K562 (cell line): Measurements from ENCODE around the gene RAVER2. TPM values are rescaled to one million over a fixed set of nuclear protein-coding genes. Genes with fewer than 3 reads are reported as not detected.

Experiments used
- ATAC-seq: fragments of 200-7000 bp; cut with Tn5 transposase; 3 replicates; pipeline ENCODE4 v1.9.1; 2020; ENCODE audit warnings: moderate library complexity
- BruUV-seq: library from RNA; stranded (reverse); fragments of 400-500 nt; replicated peaks from 2 replicates; lab custom pipeline; 2021; lab: Mats Ljungman, UMichigan
- CTCF ChIA-PET: fragments of 300-600 bp; formaldehyde crosslinking; extraction: SDS; loops from one replicate; lab custom pipeline; 2021; ENCODE audit warnings: low intra/inter-chr PET ratio; lab: Yijun Ruan, JAX
- POLR2A ChIA-PET: fragments of 300-600, 350-650 bp; sonication (Branson Sonifier 250); formaldehyde crosslinking; extraction: SDS; loops from one replicate; lab custom pipeline; 2021; ENCODE audit warnings: antibody characterized with exemption, inconsistent platforms; lab: Yijun Ruan, JAX
- DNase-seq, 4 experiments: peaks; one replicate each; pipeline versions ENCODE4 v3.0.0 to v3.0.0-alpha.2; 2011 to 2018; ENCODE audit warnings: low spot score in 3 of 4, mixed read lengths in 3 of 4; ENCODE audit errors: extremely low read depth in 1 of 4
- FAIRE-seq: peaks from 2 replicates; lab custom pipeline; 2011; peaks lifted over from hg19 to GRCh38; lab: Jason Lieb, UNC
- H2AFZ ChIP-seq: 2 replicates; pipeline ENCODE4 v1.6.0; 2011; ENCODE audit warnings: low read depth, low read length, control low read depth, inconsistent platforms
- H3K27ac ChIP-seq: fragments of 200-600 bp; 3 replicates; pipeline ENCODE4 v1.8.0; 2011; ENCODE audit warnings: low read depth, mild to moderate bottlenecking, control low read depth, inconsistent platforms, low read length, moderate library complexity, mixed read lengths; ENCODE audit errors: extremely low read depth
- H3K27me3 ChIP-seq, 2 experiments: fragments of 300-600 bp in 1 of 2; 2 replicates in 1 of 2; 3 replicates in 1 of 2; pipeline versions ENCODE4 v1.6.0 to v1.8.0; 2011; ENCODE audit warnings: inconsistent platforms in 2 of 2, low read length in 2 of 2, mild to moderate bottlenecking in 1 of 2, mixed read lengths in 1 of 2, moderate library complexity in 1 of 2; ENCODE audit not compliant: control insufficient read depth in 2 of 2, insufficient read depth in 2 of 2
- H3K36me3 ChIP-seq: fragments of 300-600 bp; 3 replicates; pipeline ENCODE4 v1.8.0; 2011; ENCODE audit warnings: mild to moderate bottlenecking, low read length, inconsistent platforms; ENCODE audit not compliant: control insufficient read depth, insufficient read depth
- H3K4me1 ChIP-seq, 2 experiments: fragments of 200-600 bp in 1 of 2; replicated peaks in 1 of 2; 2 replicates in 1 of 2; 3 replicates in 1 of 2; pipeline versions ENCODE4 v1.5.1 to v1.8.0; 2011; ENCODE audit warnings: inconsistent platforms in 2 of 2, low read length in 2 of 2, mild to moderate bottlenecking in 1 of 2, mixed read lengths in 1 of 2, moderate library complexity in 1 of 2; ENCODE audit not compliant: control insufficient read depth in 2 of 2, insufficient read depth in 2 of 2
- H3K4me2 ChIP-seq: 2 replicates; pipeline ENCODE4 v1.6.1; 2011; ENCODE audit warnings: low read length, control low read depth, inconsistent platforms, mixed read lengths; ENCODE audit not compliant: insufficient read depth
- H3K4me3 ChIP-seq: fragments of 200-600 bp; sonication (generic), shearing (Covaris generic); 2 replicates; pipeline ENCODE4 v1.5.1; 2016; ENCODE audit warnings: control low read depth, inconsistent platforms
- H3K79me2 ChIP-seq: fragments of 200-600 bp; 3 replicates; pipeline ENCODE4 v1.8.0; 2011; ENCODE audit warnings: low read length, inconsistent platforms; ENCODE audit not compliant: control insufficient read depth, insufficient read depth
- H3K9ac ChIP-seq, 2 experiments: 2 replicates each; pipeline versions ENCODE4 v1.6.0 to v1.6.1; 2011; ENCODE audit warnings: low read depth in 2 of 2, low read length in 2 of 2, control low read depth in 1 of 2, inconsistent platforms in 1 of 2, mild to moderate bottlenecking in 1 of 2, mixed read lengths in 1 of 2; ENCODE audit not compliant: insufficient read depth in 1 of 2
- H3K9me1 ChIP-seq: one replicate; pipeline ENCODE4 v1.6.0; 2011; ENCODE audit warnings: inconsistent platforms, mild to moderate bottlenecking, low read length, moderate library complexity; ENCODE audit not compliant: control insufficient read depth, insufficient read depth
- H3K9me3 ChIP-seq: replicated peaks from 2 replicates; pipeline ENCODE4 v1.5.1; 2011; ENCODE audit warnings: low read depth, low read length, inconsistent platforms; ENCODE audit not compliant: control insufficient read depth, insufficient read depth
- H4K20me1 ChIP-seq: replicated peaks from 2 replicates; pipeline ENCODE4 v1.6.1; 2011; ENCODE audit warnings: low read length, inconsistent platforms, mixed read lengths; ENCODE audit not compliant: control insufficient read depth, insufficient read depth
- CBX1 ChIP-seq: sonication (generic); IDR thresholded peaks from 2 replicates; pipeline ENCODE4 v1.6.1; 2016; ENCODE audit warnings: antibody characterized with exemption, low read depth, mild to moderate bottlenecking
- E2F4 ChIP-seq: sonication (generic); formaldehyde crosslinking; IDR thresholded peaks from 2 replicates; pipeline ENCODE4 v1.8.0; 2022; ENCODE audit warnings: mild to moderate bottlenecking, low read depth, missing genetic modification reagents
- FOXM1 ChIP-seq, 2 experiments: fragments of 450-650 bp in 1 of 2; sonication (generic) in 1 of 2; formaldehyde crosslinking in 1 of 2; IDR thresholded peaks; 2 replicates each; pipeline versions ENCODE4 v1.6.1 to v1.9.0; 2017 to 2022; ENCODE audit warnings: low read depth in 2 of 2, mild to moderate bottlenecking in 2 of 2, missing genetic modification reagents in 1 of 2, moderate library complexity in 1 of 2
- ZNF778 ChIP-seq: fragments of 450-650 bp; formaldehyde crosslinking; IDR thresholded peaks from 2 replicates; pipeline ENCODE4 v1.4.0; 2020; ENCODE audit warnings: mild to moderate bottlenecking, moderate library complexity
- WGBS: fragments of 100-300 bp; shearing (Covaris generic); methylation state at CpG from one replicate; pipeline ENCODE4 v1.1.6; 2016; ENCODE audit warnings: low coverage, mixed read lengths; ENCODE audit not compliant: insufficient coverage; ENCODE audit errors: missing lambda C conversion rate; 5-methylcytosine and 5-hydroxymethylcytosine counted together
- in situ Hi-C: fragments of 300-500 bp; cut with MboI; formaldehyde crosslinking; loops from 4 replicates; pipeline ENCODE4 v1.15.0; 2018; ENCODE audit warnings: inconsistent platforms, mixed read lengths
- intact Hi-C: fragments of 100-400 bp; cut with micrococcal nuclease; formaldehyde crosslinking; loops from 2 replicates; pipeline ENCODE4 v1.14.2; 2022
- polyA plus RNA-seq, 8 experiments: library from polyadenylated mRNA; depleted of rRNA in 4 of 8; stranded (reverse) in 5 of 8; unstranded in 3 of 8; fragments of >200 nt; fragmentation: Nextera tagmentation in 2 of 8; fragmentation: Illumina TruSeq in 1 of 8; extraction: Ambion mirVana in 2 of 8; extraction: Trizol in 1 of 8; gene quantifications; 2 replicates each; pipeline versions ENCODE4 v1.2.1 to v1.2.3, GENCODE V29; 2011 to 2014; ENCODE audit warnings: inconsistent platforms in 1 of 8, missing spikeins in 1 of 8
- total RNA-seq, 7 experiments: library from RNA; depleted of rRNA in 6 of 7; stranded (reverse); fragments of >200 nt in 6 of 7; fragmentation: Illumina TruSeq in 2 of 7; extraction: Trizol in 2 of 7; gene quantifications; 2 replicates each; pipeline versions ENCODE4 v1.2.1 to v1.2.3, GENCODE V29; 2011 to 2021; ENCODE audit warnings: low replicate concordance in 1 of 7

Gene RAVER2
- total and polyA plus RNA-seq, 9 of the 15 experiments (the other 6 are each of a cell fraction or from before 2014, with no cell fraction given), result 1.8 to 6.1 (median 4.4) TPM

- no peaks in the 10 kb centered on the region for H3K9me1 ChIP-seq
- H3K9me3 ChIP-seq, result no peaks in the 10 kb centered on the region
- H3K36me3 ChIP-seq, result no peaks in the 10 kb centered on the region
- H3K4me2 ChIP-seq, result no peak overlapping the region
- ATAC-seq (no peak), FAIRE-seq (no peak), DNase-seq (no peak)
- H3K27ac ChIP-seq, result no peak overlapping the region
- CTCF ChIA-PET, result no interaction called here
- peaks cover 5 to 7% of the 10 kb centered on the region in 2 experiments; a peak in 2 of 5 replicates for H3K27me3 ChIP-seq
- 21% methylated on average over 3 of the region's 3 CpGs for WGBS
- POLR2A ChIA-PET, result interaction anchor here (0.6 to 1.0 kb wide), 3 partner anchors 12 to 26 kb away, joined by 3 read pairs; no protein-coding TSS in a partner anchor
- in situ Hi-C loops, result loop anchor here (10.0 kb wide), 1 partner anchor 77 kb away; no protein-coding TSS in a partner anchor
- H4K20me1 ChIP-seq, result no peaks in the 10 kb centered on the region
- no peak overlapping the region for H3K9ac ChIP-seq
- TF ChIP-seq E2F4 (no peak), ZNF778 (CRISPR knock-in tag) (no peak)
- H3K4me1 ChIP-seq, result peaks cover 0 to 15% of the 10 kb centered on the region in 2 experiments; a peak in 2 of 5 replicates
- no peak overlapping the region for H3K4me3 ChIP-seq
- intact Hi-C loops, result loop anchor here (5.0 to 10.0 kb wide), 3 partner anchors 54 to 297 kb away; partner anchors contain the start of gene JAK1
- no peaks in the 10 kb centered on the region for H3K79me2 ChIP-seq
- no TSS peak for BruUV-seq
- no peak overlapping the region for H2AFZ ChIP-seq
Observed at GRCh38 chr1:64748222-64748621, 3.3 kb downstream of the RAVER2 start.

- CTCF ChIA-PET, result interaction anchor here (0.6 kb wide), 1 partner anchor 9 kb away, joined by 4 read pairs; no protein-coding TSS in a partner anchor
- no TSS peak for BruUV-seq
Observed at GRCh38 chr1:64748706-64749105, 3.8 kb downstream of the RAVER2 start.

More at GRCh38 chr1:64748706-64749105, 3.8 kb downstream of the RAVER2 start:
- no peak overlapping the region for H3K27ac ChIP-seq
- no peaks in the 10 kb centered on the region for H4K20me1 ChIP-seq
- intact Hi-C loops, result loop anchor here (5.0 to 10.0 kb wide), 3 partner anchors 54 to 296 kb away; partner anchors contain the start of gene JAK1
- peaks cover 5 to 7% of the 10 kb centered on the region in 2 experiments; a peak in 2 of 5 replicates for H3K27me3 ChIP-seq
- 30% methylated on average over 5 of the region's 5 CpGs for WGBS
- FAIRE-seq, result no peak
- no peak for DNase-seq
- H2AFZ ChIP-seq, result no peak overlapping the region
- H3K36me3 ChIP-seq, result no peaks in the 10 kb centered on the region
- H3K9me3 ChIP-seq, result no peaks in the 10 kb centered on the region
- no peak overlapping the region for H3K9ac ChIP-seq
- H3K4me1 ChIP-seq, result peaks cover 0 to 15% of the 10 kb centered on the region in 2 experiments; a peak in 2 of 5 replicates
- no peak overlapping the region for H3K4me2 ChIP-seq
- TF ChIP-seq CBX1 (no peak), FOXM1 (IDR thresholded peaks at IDR 0.05; ENCODE audit: low read depth) (no peak), FOXM1 (CRISPR knock-in tag; IDR thresholded peaks at IDR 0.05; ENCODE audit: low read depth) (no peak)
- POLR2A ChIA-PET, result interaction anchor here (1.0 kb wide), 1 partner anchor 23 kb away, joined by 3 read pairs; no protein-coding TSS in a partner anchor
- no peak for ATAC-seq
- H3K9me1 ChIP-seq, result no peaks in the 10 kb centered on the region
- H3K79me2 ChIP-seq, result no peaks in the 10 kb centered on the region
- H3K4me3 ChIP-seq, result no peak overlapping the region
- in situ Hi-C loops, result loop anchor here (10.0 kb wide), 1 partner anchor 76 kb away; no protein-coding TSS in a partner anchor
